DOHH2 (cell line): ENCODE measurements around the gene SCFD2.

Experiments used
- H3F3A ChIP-seq: fragments of 200-600 bp; sonication (generic), shearing (Covaris generic); 2 replicates; pipeline ENCODE4 v1.6.0; 2016; ENCODE audit warnings: antibody characterized with exemption, mild to moderate bottlenecking; ENCODE audit not compliant: control insufficient read depth, insufficient read depth
- H3K27ac ChIP-seq: fragments of 200-600 bp; sonication (generic); 2 replicates; pipeline ENCODE4 v1.5.1; 2014; ENCODE audit warnings: low read depth, mild to moderate bottlenecking, low read length, moderate library complexity
- H3K27me3 ChIP-seq: fragments of 200-600 bp; sonication (generic); 2 replicates; pipeline ENCODE4 v1.6.1; 2014; ENCODE audit warnings: mild to moderate bottlenecking, low read length, mixed read lengths; ENCODE audit not compliant: control insufficient read depth
- H3K36me3 ChIP-seq: fragments of 200-600 bp; sonication (generic); 2 replicates; pipeline ENCODE4 v1.6.1; 2014; ENCODE audit warnings: mild to moderate bottlenecking, low read length, moderate library complexity, mixed read lengths; ENCODE audit not compliant: control insufficient read depth
- H3K4me1 ChIP-seq: fragments of 200-600 bp; sonication (generic); 2 replicates; pipeline ENCODE4 v1.6.1; 2014; ENCODE audit warnings: mild to moderate bottlenecking, low read length, mixed read lengths; ENCODE audit not compliant: control insufficient read depth
- H3K4me2 ChIP-seq: fragments of 200-600 bp; sonication (generic); 2 replicates; pipeline ENCODE4 v1.6.0; 2014; ENCODE audit warnings: mild to moderate bottlenecking, low read length, moderate library complexity
- H3K4me3 ChIP-seq: fragments of 200-600 bp; sonication (generic); 2 replicates; pipeline ENCODE4 v1.5.1; 2014; ENCODE audit warnings: mild to moderate bottlenecking, low read length, mixed read lengths
- H3K79me2 ChIP-seq: fragments of 200-600 bp; sonication (generic); 2 replicates; pipeline ENCODE4 v1.6.1; 2014; ENCODE audit warnings: mild to moderate bottlenecking, low read length, mixed read lengths; ENCODE audit not compliant: control insufficient read depth
- H3K9me2 ChIP-seq: fragments of 200-600 bp; sonication (generic); replicated peaks from 2 replicates; pipeline ENCODE4 v1.6.1; 2014; ENCODE audit warnings: mild to moderate bottlenecking, low read length, mixed read lengths; ENCODE audit not compliant: control insufficient read depth
- H3K9me3 ChIP-seq: fragments of 200-600 bp; sonication (generic); 2 replicates; pipeline ENCODE4 v1.6.1; 2014; ENCODE audit warnings: antibody characterized with exemption, low read length, mixed read lengths; ENCODE audit not compliant: control insufficient read depth, insufficient read depth
- H4K20me1 ChIP-seq: fragments of 200-600 bp; sonication (generic); 2 replicates; pipeline ENCODE4 v1.6.0; 2014; ENCODE audit warnings: low read depth, mild to moderate bottlenecking, antibody characterized with exemption, low read length, moderate library complexity; ENCODE audit not compliant: control insufficient read depth, insufficient read depth
- EZH2phosphoT487 ChIP-seq: fragments of 200-600 bp; sonication (generic); IDR thresholded peaks from 2 replicates; pipeline ENCODE4 v1.6.1; 2017; ENCODE audit warnings: borderline replicate concordance, mild to moderate bottlenecking, antibody characterized with exemption, low read length, moderate library complexity, mixed read lengths
- TF ChIP-seq, protein P1 (sequence below): fragments of 200-600 bp; sonication (generic); IDR thresholded peaks from one replicate; pipeline ENCODE4 v1.5.1; 2014; ENCODE audit warnings: antibody characterized with exemption, mild to moderate bottlenecking, low read depth, low read length; ENCODE audit not compliant: poor library complexity, severe bottlenecking

Gene SCFD2

DNA sequence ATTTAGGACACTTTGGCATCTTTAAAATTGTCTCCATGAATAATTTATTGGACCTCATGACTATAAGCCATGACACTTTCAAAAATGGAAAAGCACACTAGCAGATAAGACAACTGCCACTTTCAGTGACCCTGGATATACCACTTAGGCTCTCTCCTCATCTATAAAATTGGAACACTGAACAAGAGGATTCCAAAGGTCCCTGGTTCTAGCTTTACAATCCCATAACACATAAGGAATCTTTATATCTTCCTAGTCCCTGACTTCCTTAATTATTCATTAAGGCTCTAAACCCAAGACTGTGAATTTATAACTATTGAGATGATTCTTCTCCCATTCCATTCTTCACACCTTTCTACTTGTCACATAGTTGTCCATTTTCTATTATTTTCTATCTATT lies 190.2 kb downstream of the SCFD2 start:
- H4K20me1 ChIP-seq = no peaks in the 10 kb centered on the region
- H3K9me3 ChIP-seq = no peaks in the 10 kb centered on the region; the same call in 1 of the 2 replicates
- H3K27me3 ChIP-seq = no peaks in the 10 kb centered on the region
- no peak overlapping the region for H3K4me3 ChIP-seq
- no peak for TF ChIP-seq EZH2phosphoT487
- TF ChIP-seq, protein P1, sequence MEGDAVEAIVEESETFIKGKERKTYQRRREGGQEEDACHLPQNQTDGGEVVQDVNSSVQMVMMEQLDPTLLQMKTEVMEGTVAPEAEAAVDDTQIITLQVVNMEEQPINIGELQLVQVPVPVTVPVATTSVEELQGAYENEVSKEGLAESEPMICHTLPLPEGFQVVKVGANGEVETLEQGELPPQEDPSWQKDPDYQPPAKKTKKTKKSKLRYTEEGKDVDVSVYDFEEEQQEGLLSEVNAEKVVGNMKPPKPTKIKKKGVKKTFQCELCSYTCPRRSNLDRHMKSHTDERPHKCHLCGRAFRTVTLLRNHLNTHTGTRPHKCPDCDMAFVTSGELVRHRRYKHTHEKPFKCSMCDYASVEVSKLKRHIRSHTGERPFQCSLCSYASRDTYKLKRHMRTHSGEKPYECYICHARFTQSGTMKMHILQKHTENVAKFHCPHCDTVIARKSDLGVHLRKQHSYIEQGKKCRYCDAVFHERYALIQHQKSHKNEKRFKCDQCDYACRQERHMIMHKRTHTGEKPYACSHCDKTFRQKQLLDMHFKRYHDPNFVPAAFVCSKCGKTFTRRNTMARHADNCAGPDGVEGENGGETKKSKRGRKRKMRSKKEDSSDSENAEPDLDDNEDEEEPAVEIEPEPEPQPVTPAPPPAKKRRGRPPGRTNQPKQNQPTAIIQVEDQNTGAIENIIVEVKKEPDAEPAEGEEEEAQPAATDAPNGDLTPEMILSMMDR = no peak
- H3K9me2 ChIP-seq = no peaks in the 10 kb centered on the region
- no peaks in the 10 kb centered on the region for H3F3A ChIP-seq
- H3K4me1 ChIP-seq = peaks cover 24% of the 10 kb centered on the region
- no peak overlapping the region for H3K27ac ChIP-seq
- H3K79me2 ChIP-seq = no peaks in the 10 kb centered on the region
- H3K4me2 ChIP-seq = no peak overlapping the region
- H3K36me3 ChIP-seq = peaks cover 6% of the 10 kb centered on the region; the same call in 1 of the 2 replicates

DNA sequence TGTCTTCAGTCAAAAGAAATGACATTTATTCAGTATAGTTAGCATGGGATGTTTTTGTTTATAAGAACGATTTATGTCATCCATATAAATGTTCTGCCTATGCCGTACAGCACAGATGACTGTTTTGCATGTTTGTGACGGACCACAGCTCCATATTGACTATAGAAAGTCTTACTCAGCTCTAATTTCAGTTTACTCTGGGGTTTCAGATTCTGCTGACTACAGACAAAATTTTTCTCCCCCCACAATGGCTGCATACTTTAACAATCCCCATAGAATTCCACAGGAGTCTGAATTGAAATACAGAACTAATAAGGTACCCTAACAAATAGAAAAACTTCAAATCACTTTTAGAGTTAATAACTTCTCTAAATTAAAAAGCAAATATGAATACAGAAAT lies 191.0 kb downstream of the SCFD2 start:
- no peaks in the 10 kb centered on the region for H3K9me2 ChIP-seq
- peaks cover 24% of the 10 kb centered on the region for H3K4me1 ChIP-seq
- H4K20me1 ChIP-seq = no peaks in the 10 kb centered on the region
- no peak for TF ChIP-seq EZH2phosphoT487
- TF ChIP-seq, protein P1 = no peak
- H3K27me3 ChIP-seq = no peaks in the 10 kb centered on the region
- peaks cover 6% of the 10 kb centered on the region; the same call in 1 of the 2 replicates for H3K36me3 ChIP-seq
- H3K4me2 ChIP-seq = no peak overlapping the region
- H3F3A ChIP-seq = no peaks in the 10 kb centered on the region
- H3K4me3 ChIP-seq = no peak overlapping the region
- no peaks in the 10 kb centered on the region; the same call in 1 of the 2 replicates for H3K9me3 ChIP-seq
- no peaks in the 10 kb centered on the region for H3K79me2 ChIP-seq
- H3K27ac ChIP-seq = no peak overlapping the region

DNA sequence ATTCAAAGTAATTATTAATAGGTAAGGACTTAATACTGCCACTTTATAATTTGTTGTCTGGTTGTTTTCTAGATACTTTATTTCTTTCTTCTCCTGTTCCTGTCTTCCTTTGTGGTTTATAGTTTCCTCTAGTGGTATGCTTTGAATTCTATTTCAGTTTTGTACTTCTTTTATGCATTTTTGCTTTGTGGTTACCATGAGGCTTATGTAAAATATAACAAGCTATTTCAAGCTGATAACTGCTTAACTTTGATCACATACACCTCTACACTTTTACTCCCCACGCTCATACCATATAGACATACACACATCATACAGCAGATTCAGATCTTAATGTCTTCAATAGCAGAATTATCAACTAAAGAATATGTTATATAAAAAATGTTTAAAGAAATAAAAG lies 192.3 kb downstream of the SCFD2 start:
- Histone ChIP-seq H3K79me2 (no peaks in the 10 kb centered on the region), H3K9me2 (no peaks in the 10 kb centered on the region), H3K27me3 (no peaks in the 10 kb centered on the region), H3K4me1 (peaks cover 24% of the 10 kb centered on the region), H3K4me2 (no peak overlapping the region), H3K36me3 (peaks cover 6% of the 10 kb centered on the region; the same call in 1 of the 2 replicates), H3K9me3 (no peaks in the 10 kb centered on the region; the same call in 1 of the 2 replicates), H3K4me3 (no peak overlapping the region), H4K20me1 (no peaks in the 10 kb centered on the region), H3K27ac (no peak overlapping the region), H3F3A (no peaks in the 10 kb centered on the region)
- TF ChIP-seq, protein P1 = no peak
- TF ChIP-seq EZH2phosphoT487 = no peak
